ENCODE data around the gene UBASH3B. TPM values are rescaled to one million over a fixed set of nuclear protein-coding genes. Genes with fewer than 3 reads are reported as not detected.

UBASH3B gene
- polyA plus RNA-seq, 3 donors, result 8.0 to 8.7 (median 8.3) TPM

DNA sequence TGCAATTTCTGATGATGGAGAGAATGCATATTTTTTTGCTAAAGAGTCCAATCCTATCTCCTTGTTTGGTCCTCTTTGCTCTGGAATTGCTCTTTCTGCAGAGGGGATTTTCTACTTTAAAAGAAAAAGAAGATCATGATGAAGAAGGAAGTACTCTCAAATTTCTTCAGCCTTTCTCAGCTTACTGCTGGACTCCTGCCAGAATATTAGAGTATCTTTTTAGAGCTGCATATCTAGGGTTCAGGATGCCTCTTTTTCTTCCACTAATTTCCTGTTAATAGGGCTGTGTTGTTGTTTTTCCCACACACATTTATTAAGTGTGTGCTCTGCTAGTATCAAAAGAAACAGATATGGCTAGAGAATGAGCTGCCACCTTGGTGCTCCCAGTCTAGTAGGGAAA, 18.2 kb downstream of the UBASH3B start:
- no peak for DNase-seq

- no peak for DNase-seq
Measured at GRCh38 chr11:122676638-122677037, 21.1 kb downstream of the UBASH3B start.

- DNase-seq, result no peak
Measured at GRCh38 chr11:122677256-122677655, 21.7 kb downstream of the UBASH3B start.

- no peak for DNase-seq
Measured at GRCh38 chr11:122678406-122678805, 22.9 kb downstream of the UBASH3B start.

- no peak for DNase-seq
Measured at GRCh38 chr11:122679466-122679865, 23.9 kb downstream of the UBASH3B start.

GRCh38 chr11:122681070-122681469, 25.5 kb downstream of the UBASH3B start:
- no peak for DNase-seq

DNA sequence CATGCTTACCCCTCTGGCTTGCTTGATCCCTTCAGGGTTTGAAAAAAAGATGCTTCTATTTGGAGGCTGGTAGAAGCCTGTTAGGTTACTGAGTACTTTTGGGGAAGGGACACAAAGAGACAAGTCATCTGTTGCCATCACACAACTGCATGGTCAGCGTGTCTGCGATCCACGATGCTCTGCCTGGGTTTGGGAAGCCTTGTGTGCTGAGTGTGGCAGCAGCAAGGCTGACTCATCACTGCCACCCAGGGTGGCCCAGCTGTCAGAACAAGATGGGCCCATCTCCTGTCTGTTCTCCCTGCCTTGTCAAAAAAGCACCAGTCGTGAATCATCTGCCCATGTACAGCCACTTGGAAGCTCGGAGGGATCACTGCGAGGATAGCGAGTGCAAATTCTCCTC, 26.2 kb downstream of the UBASH3B start:
- no peak for DNase-seq

DNA sequence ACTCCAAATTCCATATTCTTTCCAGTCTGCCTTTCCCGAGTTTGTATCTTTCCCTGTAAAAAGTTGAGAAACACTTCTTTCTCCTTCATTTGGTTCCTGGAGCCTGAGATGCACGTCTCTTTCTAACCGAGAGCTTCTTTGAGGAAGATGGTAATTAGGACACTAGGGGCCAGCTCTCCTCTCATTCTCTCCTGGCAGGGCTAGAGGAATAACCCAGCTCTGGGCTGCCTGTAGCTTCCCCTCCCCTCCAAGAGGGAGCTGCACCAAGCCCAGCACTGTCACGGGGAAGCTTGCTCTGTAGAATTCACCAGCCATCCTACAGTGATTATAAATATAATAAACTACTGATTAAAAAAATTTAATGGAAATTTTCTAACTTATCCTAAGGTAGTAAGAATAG, 26.9 kb downstream of the UBASH3B start:
- DNase-seq, result no peak

DNA sequence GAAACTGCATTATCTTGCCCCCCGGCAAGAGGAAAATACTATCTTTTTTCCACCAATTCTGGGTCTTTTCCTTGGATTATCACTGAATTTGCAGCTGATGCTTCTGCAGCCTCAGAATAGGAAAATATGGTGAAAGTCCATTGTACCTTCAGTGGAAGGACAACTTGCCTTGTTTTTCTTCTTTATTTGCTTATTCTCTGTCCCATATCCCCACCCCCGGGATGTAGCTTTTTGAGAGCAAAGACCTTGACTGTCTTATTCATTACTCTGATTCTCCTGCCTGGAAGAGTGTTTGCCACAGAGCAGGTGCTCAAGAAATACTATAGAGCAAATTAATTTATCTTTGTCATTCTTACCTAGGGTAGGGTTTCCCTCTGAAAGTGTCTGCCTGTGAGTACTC, 29.5 kb downstream of the UBASH3B start:
- no peak for DNase-seq

DNA sequence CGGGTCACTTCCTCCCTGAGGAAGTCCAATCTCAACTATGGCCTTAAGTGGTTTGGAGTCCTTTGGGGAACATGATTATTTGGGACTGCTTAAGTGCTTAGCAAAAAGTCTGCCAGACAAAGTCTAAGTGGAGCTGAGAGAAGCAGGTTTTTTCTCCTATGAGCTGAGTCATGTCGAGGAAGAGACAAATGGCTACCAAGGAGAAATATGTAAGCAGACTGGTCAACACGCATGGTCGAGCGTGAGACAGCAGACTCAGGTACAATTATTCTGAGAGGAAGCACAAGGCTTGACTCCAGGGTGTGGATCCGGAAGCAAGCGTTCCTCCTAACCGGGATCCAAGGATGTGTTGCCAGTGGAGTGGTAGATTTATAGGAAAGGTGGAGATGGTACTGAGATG, 30.6 kb downstream of the UBASH3B start:
- no peak for DNase-seq

DNA sequence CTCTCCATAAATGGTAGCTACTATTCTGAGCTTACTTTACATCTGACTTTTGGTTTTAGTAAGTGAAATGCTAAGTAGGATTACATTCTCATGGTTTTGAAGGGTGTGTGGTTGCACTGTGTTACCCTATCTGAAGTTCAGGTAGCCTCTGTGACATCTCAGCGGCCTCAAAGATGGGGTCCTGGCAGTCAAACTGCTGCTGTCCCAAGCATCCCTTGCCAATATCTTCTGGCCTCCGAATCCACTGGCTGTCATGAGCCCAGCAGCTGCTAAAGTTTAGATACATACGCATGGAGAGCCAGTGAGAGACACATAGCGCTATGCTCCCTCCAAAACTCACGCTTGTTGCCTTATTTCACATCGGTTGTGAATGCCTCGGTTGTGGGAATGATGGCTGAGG, 34.9 kb downstream of the UBASH3B start:
- no peak for DNase-seq

DNA sequence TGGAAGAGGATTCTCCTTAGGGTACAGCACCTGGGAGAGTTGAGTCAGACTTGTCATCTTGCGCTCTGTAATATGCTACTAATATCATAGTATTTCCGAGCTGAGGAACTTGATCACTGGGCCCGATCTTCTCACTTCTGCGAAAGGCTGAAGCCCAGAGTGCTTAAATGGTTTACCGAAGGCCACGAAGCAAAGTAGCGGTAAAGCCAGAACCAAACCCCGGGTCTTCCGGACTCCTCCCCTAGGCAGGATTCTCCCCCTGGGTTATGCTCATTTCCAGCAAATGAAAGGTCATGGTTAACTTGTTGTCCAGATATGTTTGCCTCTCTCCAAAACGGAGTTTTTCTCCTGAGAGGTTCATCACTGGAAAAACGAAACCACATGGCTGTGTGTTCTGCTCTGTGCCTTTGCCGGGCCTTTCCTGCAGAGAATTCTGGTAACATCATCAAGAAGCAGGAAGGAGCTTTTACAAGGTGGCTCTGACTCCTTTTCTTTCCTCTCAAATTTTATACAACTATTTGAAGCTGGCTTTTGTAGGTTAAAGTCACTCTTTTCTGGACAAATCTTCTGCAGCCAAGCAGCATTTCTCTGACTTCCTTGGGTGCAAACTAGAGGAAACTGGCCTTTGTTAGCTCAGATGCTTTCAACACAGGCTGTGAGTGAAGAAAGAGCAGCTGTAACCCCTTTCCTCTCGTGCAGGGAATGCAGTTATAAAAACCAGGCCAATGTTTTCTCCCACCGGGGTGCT, 35.5 kb downstream of the UBASH3B start:
- DNase-seq, result no peak

GRCh38 chr11:122691549-122692150, 36.1 kb downstream of the UBASH3B start:
- DNase-seq, result no peak

- DNase-seq, result no peak
Measured at GRCh38 chr11:122692444-122692843, 36.9 kb downstream of the UBASH3B start.

DNA sequence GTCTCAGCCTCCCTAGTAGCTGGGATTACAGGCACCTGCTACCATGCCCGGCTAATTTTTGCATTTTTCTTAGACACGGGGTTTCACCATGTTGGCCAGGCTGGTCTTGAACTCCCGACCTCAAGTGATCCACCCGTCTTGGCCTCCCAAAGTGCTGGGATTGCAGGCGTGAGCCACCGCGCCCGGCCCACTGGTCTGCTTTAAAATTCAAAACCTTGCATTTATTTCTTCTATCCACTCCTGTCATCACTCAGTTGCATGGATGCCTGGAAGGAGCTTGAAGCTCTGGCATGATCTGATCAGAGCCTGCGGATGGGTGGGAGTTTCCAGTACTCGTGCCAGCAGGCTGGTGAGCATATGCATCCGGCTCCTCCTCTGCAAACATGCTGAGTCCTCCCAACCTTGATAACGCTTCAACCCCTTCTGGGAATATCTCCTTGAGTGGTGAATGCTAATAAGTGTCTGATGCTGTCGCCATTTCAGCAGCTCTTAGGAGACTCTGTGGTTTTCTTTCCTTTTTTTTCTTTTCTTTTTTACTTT, 39.6 kb downstream of the UBASH3B start:
- DNase-seq, result no peak

DNA sequence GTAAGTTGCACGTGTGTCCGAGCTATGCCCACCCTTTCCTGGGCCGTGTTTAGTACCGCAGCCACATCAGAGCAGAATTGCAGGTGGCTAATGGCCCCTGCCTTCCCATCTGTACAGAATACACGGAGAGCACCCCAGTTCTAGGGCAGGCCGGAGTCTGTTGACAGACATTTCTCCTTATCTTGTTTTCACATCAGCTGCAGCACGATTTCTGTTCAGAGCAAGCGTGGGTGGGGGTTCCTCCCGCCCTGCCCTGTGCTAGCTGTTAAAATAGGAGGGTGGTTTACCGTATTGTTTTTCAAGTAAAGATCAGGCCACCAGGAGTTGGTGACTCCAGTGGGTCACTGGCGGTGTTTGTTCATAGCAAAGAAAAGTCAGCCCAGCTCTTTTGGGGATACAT, 41.1 kb downstream of the UBASH3B start:
- no peak for DNase-seq

GRCh38 chr11:122697636-122698167, 42.2 kb downstream of the UBASH3B start:
- no peak for DNase-seq

DNA sequence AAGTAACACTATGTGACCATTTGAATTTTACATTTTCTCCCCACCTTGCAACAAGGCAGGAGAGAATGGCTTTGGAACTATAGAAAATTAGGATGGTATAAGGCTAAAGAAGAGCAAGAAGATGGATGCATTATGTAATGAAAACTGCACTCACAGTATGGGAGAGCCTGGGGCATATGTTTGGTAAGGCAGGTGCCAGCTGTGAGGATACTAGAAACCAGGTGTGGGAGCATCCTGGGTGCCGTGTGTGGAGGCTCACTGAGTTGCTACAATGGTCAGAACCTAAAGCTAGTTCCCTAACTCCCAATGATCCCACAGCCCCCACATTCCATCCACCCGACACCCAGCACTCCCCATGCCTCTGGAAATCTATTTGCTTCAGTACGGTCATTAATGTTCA, 42.9 kb downstream of the UBASH3B start:
- DNase-seq, result no peak

DNA sequence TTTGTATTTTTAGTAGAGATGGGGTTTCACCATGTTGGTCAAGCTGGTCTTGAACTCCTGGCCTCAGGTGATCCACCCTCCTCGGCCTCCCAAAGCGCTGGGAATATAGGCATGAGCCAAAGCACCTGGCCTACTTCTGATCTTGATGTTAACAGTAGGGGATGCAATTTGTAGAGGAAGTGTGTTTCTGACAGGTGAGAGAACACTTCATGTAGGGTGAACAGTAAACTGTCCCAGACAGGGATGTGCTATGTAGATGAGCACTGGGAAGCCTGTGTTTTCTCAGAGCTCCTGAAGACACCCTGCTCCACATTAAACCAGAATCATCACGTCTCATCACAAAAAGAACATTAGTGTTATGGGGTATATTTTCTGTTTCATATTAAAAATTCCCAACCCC, 45.1 kb downstream of the UBASH3B start:
- no peak for DNase-seq

- no peak for DNase-seq
Measured at GRCh38 chr11:122701143-122701542, 45.6 kb downstream of the UBASH3B start.

- DNase-seq, result no peak
Measured at GRCh38 chr11:122703541-122704272, 48.2 kb downstream of the UBASH3B start.

GRCh38 chr11:122705396-122705795, 49.9 kb downstream of the UBASH3B start:
- DNase-seq, result no peak
